Smooth muscle cell (in vitro differentiated cells): Measurements from ENCODE around the gene KNOP1. TPM values are rescaled to one million over a fixed set of nuclear protein-coding genes. Genes with fewer than 3 reads are reported as not detected.

Experiments used
- DNase-seq: peaks from one replicate; lab custom pipeline; 2025; ENCODE audit not compliant: unreplicated experiment; lab: John Stamatoyannopoulos, UW
- H2AFZ ChIP-seq: fragments of 200-600 bp; sonication (generic); 2 replicates; pipeline ENCODE4 v1.6.0; 2016; ENCODE audit warnings: antibody characterized with exemption, low read depth, mild to moderate bottlenecking
- H3F3A ChIP-seq: fragments of 200-600 bp; sonication (generic); 2 replicates; pipeline ENCODE4 v1.6.0; 2017; ENCODE audit warnings: antibody characterized with exemption, low read depth
- H3K27ac ChIP-seq: fragments of 200-600 bp; sonication (generic); 2 replicates; pipeline ENCODE4 v1.5.1; 2016; ENCODE audit warnings: low read depth, mild to moderate bottlenecking
- H3K27me3 ChIP-seq: fragments of 200-600 bp; sonication (generic); 2 replicates; pipeline ENCODE4 v1.6.1; 2016; ENCODE audit warnings: low read depth, mild to moderate bottlenecking
- H3K36me3 ChIP-seq: fragments of 200-600 bp; sonication (generic); 2 replicates; pipeline ENCODE4 v1.5.1; 2016; ENCODE audit warnings: low read depth
- H3K4me1 ChIP-seq: fragments of 200-600 bp; sonication (generic); 2 replicates; pipeline ENCODE4 v1.5.1; 2016; ENCODE audit warnings: low read depth
- H3K4me2 ChIP-seq: fragments of 200-600 bp; sonication (generic); 2 replicates; pipeline ENCODE4 v1.6.0; 2016; ENCODE audit warnings: mild to moderate bottlenecking
- H3K4me3 ChIP-seq: fragments of 200-600 bp; sonication (generic); 2 replicates; pipeline ENCODE4 v1.5.1; 2016; ENCODE audit warnings: mild to moderate bottlenecking
- H3K79me2 ChIP-seq: fragments of 200-600 bp; sonication (generic); 2 replicates; pipeline ENCODE4 v1.6.0; 2016; ENCODE audit warnings: low read depth, mild to moderate bottlenecking
- H3K9ac ChIP-seq: fragments of 200-600 bp; sonication (generic); 2 replicates; pipeline ENCODE4 v1.6.0; 2016; ENCODE audit warnings: low read depth
- H3K9me3 ChIP-seq: fragments of 200-600 bp; sonication (generic); replicated peaks from 2 replicates; pipeline ENCODE4 v1.5.1; 2016; ENCODE audit warnings: low read depth
- H4K20me1 ChIP-seq: fragments of 200-600 bp; sonication (generic); 2 replicates; pipeline ENCODE4 v1.6.0; 2016; ENCODE audit warnings: low read depth
- CTCF ChIP-seq: fragments of 200-600 bp; sonication (generic); IDR thresholded peaks from 2 replicates; pipeline ENCODE4 v1.5.1; 2017; ENCODE audit warnings: borderline replicate concordance, mild to moderate bottlenecking, antibody characterized with exemption; ENCODE audit not compliant: insufficient read depth, poor library complexity, severe bottlenecking
- WGBS: methylation state at CpG from one replicate; pipeline ENCODE4 v1.1.7; 2016; ENCODE audit warnings: low lambda C conversion rate; 5-methylcytosine and 5-hydroxymethylcytosine counted together
- polyA plus RNA-seq: library from polyadenylated mRNA; unstranded; fragments of >200 nt; fragmentation: Nextera tagmentation; extraction: Ambion mirVana; gene quantifications from 2 replicates; pipeline ENCODE4 v1.2.1, GENCODE V29; 2016
- total RNA-seq: library from RNA; depleted of rRNA; stranded (reverse); fragments of >200 nt; gene quantifications from 2 replicates; pipeline ENCODE4 v1.2.3, GENCODE V29; 2014

The KNOP1 gene
- total and polyA plus RNA-seq, 2 experiments from 2014 or later = 31.0 to 32.6 TPM

- H3F3A ChIP-seq = no peaks in the 10 kb centered on the region
- no peaks in the 10 kb centered on the region for H3K79me2 ChIP-seq
- no peak overlapping the region for H3K4me2 ChIP-seq
- H3K4me1 ChIP-seq = no peaks in the 10 kb centered on the region
- DNase-seq = no peak
- no peak overlapping the region for H3K4me3 ChIP-seq
- H4K20me1 ChIP-seq = no peaks in the 10 kb centered on the region
- H3K9ac ChIP-seq = no peak overlapping the region
- no peaks in the 10 kb centered on the region for H3K9me3 ChIP-seq
- no peak for TF ChIP-seq CTCF
- 97% methylated on average over 5 of the region's 5 CpGs for WGBS
- H3K27ac ChIP-seq = no peak overlapping the region
- H2AFZ ChIP-seq = no peak overlapping the region
- peaks cover 6% of the 10 kb centered on the region for H3K36me3 ChIP-seq
- no peaks in the 10 kb centered on the region for H3K27me3 ChIP-seq
These were observed 28.7 kb downstream of the KNOP1 start for GRCh38 chr16:19689342-19689741.

- no peak overlapping the region for H3K4me3 ChIP-seq
- peaks cover 7% of the 10 kb centered on the region for H3K36me3 ChIP-seq
- no peaks in the 10 kb centered on the region for H3K79me2 ChIP-seq
- TF ChIP-seq CTCF = no peak
- no peaks in the 10 kb centered on the region for H4K20me1 ChIP-seq
- WGBS = 80% methylated on average over 18 of the region's 18 CpGs
- no peaks in the 10 kb centered on the region for H3K9me3 ChIP-seq
- no peaks in the 10 kb centered on the region for H3K4me1 ChIP-seq
- no peak overlapping the region for H2AFZ ChIP-seq
- H3K27ac ChIP-seq = no peak overlapping the region
- DNase-seq = no peak
- H3K9ac ChIP-seq = no peak overlapping the region
- no peaks in the 10 kb centered on the region for H3K27me3 ChIP-seq
- no peak overlapping the region for H3K4me2 ChIP-seq
- no peaks in the 10 kb centered on the region for H3F3A ChIP-seq
These were observed 29.5 kb downstream of the KNOP1 start for GRCh38 chr16:19688396-19689024.

GRCh38 chr16:19687279-19687678 is 30.7 kb downstream of the KNOP1 start:
- Histone ChIP-seq H3K36me3 (peaks cover 13% of the 10 kb centered on the region), H3K79me2 (no peaks in the 10 kb centered on the region), H2AFZ (no peak overlapping the region), H3K4me1 (no peaks in the 10 kb centered on the region), H3K9me3 (no peaks in the 10 kb centered on the region), H4K20me1 (no peaks in the 10 kb centered on the region), H3F3A (no peaks in the 10 kb centered on the region), H3K27ac (no peak overlapping the region), H3K4me2 (no peak overlapping the region), H3K9ac (no peak overlapping the region), H3K27me3 (no peaks in the 10 kb centered on the region), H3K4me3 (no peak overlapping the region)
- WGBS = 75% methylated on average over 7 of the region's 7 CpGs
- no peak for TF ChIP-seq CTCF
- DNase-seq = no peak

- Histone ChIP-seq H3K27me3 (no peaks in the 10 kb centered on the region), H3K79me2 (no peaks in the 10 kb centered on the region), H2AFZ (no peak overlapping the region), H4K20me1 (no peaks in the 10 kb centered on the region), H3K4me1 (no peaks in the 10 kb centered on the region), H3K4me3 (no peak overlapping the region), H3K9ac (no peak overlapping the region), H3K4me2 (no peak overlapping the region), H3F3A (no peaks in the 10 kb centered on the region), H3K9me3 (no peaks in the 10 kb centered on the region), H3K27ac (no peak overlapping the region), H3K36me3 (peaks cover 13% of the 10 kb centered on the region)
- WGBS = 96% methylated on average over 4 of the region's 4 CpGs
- no peak for TF ChIP-seq CTCF
- DNase-seq = no peak
These were observed 32.9 kb downstream of the KNOP1 start for GRCh38 chr16:19685176-19685575.
